Mesothelial cell of epicardium (in vitro differentiated cells): ENCODE measurements around the gene CD79A. TPM values are rescaled to one million over a fixed set of nuclear protein-coding genes. Genes with fewer than 3 reads are reported as not detected.
A peak's percentile ranks its signal among the peaks of the same experiment; 100 is the strongest.
"Not testable (repeated sequence)": the region's sequence is repeated elsewhere in the genome, so short reads cannot be mapped to it uniquely, and the experiment has no call there.

Source experiments
- DNase-seq, 2 experiments: peaks; one replicate each; pipeline ENCODE4 v3.0.0; 2021; ENCODE audit warnings: low spot score in 2 of 2; ENCODE audit not compliant: unreplicated experiment in 2 of 2
- H3K27ac Mint-ChIP-seq: 2 replicates; pipeline ENCODE4 v1.8.0; 2021; ENCODE audit warnings: mixed read lengths
- H3K27me3 Mint-ChIP-seq: 2 replicates; pipeline ENCODE4 v1.8.0; 2021; ENCODE audit warnings: low read depth, mixed read lengths
- H3K36me3 Mint-ChIP-seq: 2 replicates; pipeline ENCODE4 v1.8.0; 2021; ENCODE audit warnings: mixed read lengths
- H3K4me1 Mint-ChIP-seq: 2 replicates; pipeline ENCODE4 v1.8.0; 2021; ENCODE audit warnings: mixed read lengths
- H3K4me3 Mint-ChIP-seq: 2 replicates; pipeline ENCODE4 v1.8.0; 2021; ENCODE audit warnings: mild to moderate bottlenecking, moderate library complexity, mixed read lengths
- H3K9me3 Mint-ChIP-seq: 2 replicates; pipeline ENCODE4 v1.8.0; 2021; ENCODE audit warnings: mixed read lengths
- total RNA-seq: library from RNA; stranded (reverse); gene quantifications from 3 replicates; pipeline ENCODE4 v1.2.1, GENCODE V29; 2021
- TF ChIP-seq, protein P1 (sequence below): fragments of 200-600 bp; sonication (generic); IDR thresholded peaks from one replicate; pipeline ENCODE4 v1.5.0; 2021; ENCODE audit warnings: antibody characterized with exemption; ENCODE audit not compliant: unreplicated experiment

The CD79A gene
- total RNA-seq, 1 donor from 2014 or later: 0.58 TPM

DNA sequence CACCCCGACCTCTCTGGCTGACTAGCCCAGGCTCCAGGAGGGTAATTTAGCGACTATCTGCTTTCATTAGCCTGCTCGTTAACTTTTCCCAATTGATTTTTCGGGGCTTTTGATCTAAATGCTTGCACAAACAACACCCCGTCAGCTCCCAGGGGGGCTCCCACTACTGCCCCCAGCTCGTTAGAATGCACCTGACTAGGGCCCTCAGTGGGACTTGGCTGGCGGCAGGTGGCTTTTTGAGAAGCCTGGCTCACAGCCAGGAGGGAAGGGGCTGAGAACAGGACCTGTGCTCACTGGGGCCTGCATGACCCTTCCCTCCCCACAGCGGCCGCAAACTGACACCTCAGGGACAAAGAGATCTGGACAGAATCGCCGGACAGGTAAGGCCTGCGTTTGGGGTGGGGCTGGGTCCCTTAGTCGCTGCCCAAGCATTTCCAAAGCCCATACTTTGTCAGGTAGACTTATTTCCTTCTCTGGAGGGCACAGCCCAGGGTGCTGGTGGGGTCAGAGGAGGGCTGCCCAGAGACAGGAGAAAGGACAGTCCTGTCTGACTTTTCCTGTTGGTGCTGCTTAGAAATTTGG lies 7.6 kb upstream of the CD79A start:
- DNase-seq: no peak
- H3K27me3 Mint-ChIP-seq: no peaks in the 10 kb centered on the region
- H3K9me3 Mint-ChIP-seq: no peaks in the 10 kb centered on the region
- TF ChIP-seq, protein P1, sequence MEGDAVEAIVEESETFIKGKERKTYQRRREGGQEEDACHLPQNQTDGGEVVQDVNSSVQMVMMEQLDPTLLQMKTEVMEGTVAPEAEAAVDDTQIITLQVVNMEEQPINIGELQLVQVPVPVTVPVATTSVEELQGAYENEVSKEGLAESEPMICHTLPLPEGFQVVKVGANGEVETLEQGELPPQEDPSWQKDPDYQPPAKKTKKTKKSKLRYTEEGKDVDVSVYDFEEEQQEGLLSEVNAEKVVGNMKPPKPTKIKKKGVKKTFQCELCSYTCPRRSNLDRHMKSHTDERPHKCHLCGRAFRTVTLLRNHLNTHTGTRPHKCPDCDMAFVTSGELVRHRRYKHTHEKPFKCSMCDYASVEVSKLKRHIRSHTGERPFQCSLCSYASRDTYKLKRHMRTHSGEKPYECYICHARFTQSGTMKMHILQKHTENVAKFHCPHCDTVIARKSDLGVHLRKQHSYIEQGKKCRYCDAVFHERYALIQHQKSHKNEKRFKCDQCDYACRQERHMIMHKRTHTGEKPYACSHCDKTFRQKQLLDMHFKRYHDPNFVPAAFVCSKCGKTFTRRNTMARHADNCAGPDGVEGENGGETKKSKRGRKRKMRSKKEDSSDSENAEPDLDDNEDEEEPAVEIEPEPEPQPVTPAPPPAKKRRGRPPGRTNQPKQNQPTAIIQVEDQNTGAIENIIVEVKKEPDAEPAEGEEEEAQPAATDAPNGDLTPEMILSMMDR: no peak
- no peak overlapping the region for H3K4me3 Mint-ChIP-seq
- no peak overlapping the region for H3K27ac Mint-ChIP-seq
- peaks cover 21% of the 10 kb centered on the region for H3K36me3 Mint-ChIP-seq
- H3K4me1 Mint-ChIP-seq: peaks cover 5% of the 10 kb centered on the region

GRCh38 chr19:41870401-41870873 lies 6.6 kb upstream of the CD79A start:
- Mint-ChIP-seq H3K27me3 (no peaks in the 10 kb centered on the region), H3K9me3 (no peaks in the 10 kb centered on the region), H3K36me3 (peaks cover 16% of the 10 kb centered on the region), H3K27ac (peak overlapping the region; percentile 14), H3K4me3 (no peak overlapping the region), H3K4me1 (peaks cover 5% of the 10 kb centered on the region)
- no peak for DNase-seq
- TF ChIP-seq, protein P1: no peak

GRCh38 chr19:41871573-41872383 lies 5.3 kb upstream of the CD79A start:
- Mint-ChIP-seq H3K27ac (peak overlapping the region; percentile 34), H3K36me3 (peaks cover 16% of the 10 kb centered on the region), H3K27me3 (no peaks in the 10 kb centered on the region), H3K4me1 (peaks cover 5% of the 10 kb centered on the region), H3K4me3 (no peak overlapping the region), H3K9me3 (no peaks in the 10 kb centered on the region)
- no peak for DNase-seq
- TF ChIP-seq, protein P1: no peak

DNA sequence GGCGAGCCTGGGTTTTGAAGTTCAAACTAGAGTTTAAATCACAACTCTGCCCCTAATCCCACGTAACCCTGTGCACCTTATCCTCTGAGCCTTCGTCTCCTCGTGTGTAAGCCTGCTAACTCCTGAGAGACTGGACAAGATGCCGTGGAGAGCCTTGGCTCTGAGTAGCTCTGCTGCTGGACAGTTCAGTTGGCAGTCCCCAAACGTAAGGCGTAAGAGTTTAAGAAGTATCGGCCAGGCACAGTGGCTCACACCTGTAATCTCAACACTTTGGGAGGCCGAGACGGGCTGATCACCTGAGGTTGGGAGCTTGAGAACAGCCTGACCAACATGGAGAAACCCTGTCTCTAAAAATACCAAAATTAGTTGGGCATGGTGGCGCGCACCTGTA lies 4.7 kb upstream of the CD79A start:
- H3K9me3 Mint-ChIP-seq: no peaks in the 10 kb centered on the region
- H3K36me3 Mint-ChIP-seq: peaks cover 16% of the 10 kb centered on the region
- peaks cover 3% of the 10 kb centered on the region for H3K27me3 Mint-ChIP-seq
- H3K4me1 Mint-ChIP-seq: peaks cover 5% of the 10 kb centered on the region
- H3K4me3 Mint-ChIP-seq: no peak overlapping the region
- TF ChIP-seq, protein P1: no peak
- H3K27ac Mint-ChIP-seq: no peak overlapping the region
- DNase-seq: no peak

DNA sequence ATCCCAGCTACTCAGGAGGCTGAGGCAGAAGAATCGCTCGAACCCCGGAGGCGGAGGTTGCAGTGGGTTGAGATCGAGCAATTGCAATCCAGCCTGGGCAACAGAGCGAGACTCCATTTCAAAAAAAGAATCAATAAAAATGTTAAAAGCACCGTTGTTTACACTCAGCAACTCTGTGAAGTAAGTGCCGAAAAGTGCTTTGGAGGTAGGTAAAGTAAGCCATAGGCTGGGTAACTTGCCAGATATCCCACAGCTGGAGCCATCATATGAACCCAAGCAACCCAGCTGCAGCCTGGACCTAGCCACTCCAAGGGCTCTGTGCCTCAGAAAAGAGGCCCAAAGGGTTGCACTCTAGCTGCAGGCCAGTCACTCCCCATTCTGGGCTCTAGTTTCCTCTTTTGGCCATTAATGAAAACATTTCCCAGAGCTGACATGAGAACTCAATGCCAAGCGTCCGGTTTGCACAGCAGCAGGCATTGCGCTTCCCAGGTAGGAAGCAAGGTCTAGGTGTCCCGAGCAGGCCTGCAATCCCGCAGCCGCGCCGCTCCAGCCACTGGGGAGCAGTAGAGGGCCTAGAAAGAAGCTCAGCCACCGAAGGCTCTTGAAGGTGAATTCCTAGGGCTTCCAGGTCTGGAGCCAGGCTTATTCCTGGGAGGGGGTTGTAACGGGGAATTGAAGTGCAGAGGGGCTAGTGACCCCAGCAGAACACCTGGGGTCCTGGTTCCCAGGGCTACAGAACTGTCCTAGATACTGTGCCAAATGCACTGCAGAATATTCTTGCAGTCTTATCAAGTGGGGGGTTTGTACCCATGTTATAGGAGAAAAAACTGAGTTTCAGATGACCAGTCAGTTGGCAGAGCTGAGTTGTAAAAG lies 4.1 kb upstream of the CD79A start:
- TF ChIP-seq, protein P1: no peak

GRCh38 chr19:41875973-41876372 lies 1.1 kb upstream of the CD79A start:
- not testable (repeated sequence) for H3K36me3 Mint-ChIP-seq, H3K9me3 Mint-ChIP-seq, H3K4me3 Mint-ChIP-seq, H3K4me1 Mint-ChIP-seq, DNase-seq, H3K27ac Mint-ChIP-seq
- peaks cover 30% of the 10 kb centered on the region for H3K27me3 Mint-ChIP-seq

More for the DNA sequence above, 4.1 kb upstream of the CD79A start:
- Mint-ChIP-seq H3K27ac (no peak overlapping the region), H3K36me3 (peaks cover 12% of the 10 kb centered on the region), H3K9me3 (no peaks in the 10 kb centered on the region), H3K4me3 (no peak overlapping the region), H3K4me1 (peaks cover 2% of the 10 kb centered on the region), H3K27me3 (peaks cover 7% of the 10 kb centered on the region)
- peak in 1 of 2 experiments; percentile 71 for DNase-seq
